Upper lobe of left lung (tissue), 4 donors: ENCODE measurements around the gene DNAJC2.

ENCODE experiments used
- EP300 ChIP-seq, 4 donors: sonication (generic); formaldehyde crosslinking; IDR thresholded peaks; one replicate each; pipeline ENCODE4 v1.5.1; 2017; ENCODE audit warnings: antibody characterized with exemption in 4 of 4, control low read depth in 2 of 4
- POLR2A ChIP-seq, 4 donors: fragments of 450-650 bp; IDR thresholded peaks; one replicate each; pipeline ENCODE4 v1.5.1; 2016 to 2017; ENCODE audit warnings: antibody characterized with exemption in 4 of 4, mild to moderate bottlenecking in 2 of 4
- POLR2AphosphoS5 ChIP-seq, 2 donors: sonication (generic); formaldehyde crosslinking; IDR thresholded peaks; one replicate each; pipeline ENCODE4 v1.5.1; 2017; ENCODE audit warnings: antibody characterized with exemption in 2 of 2
- TF ChIP-seq, protein P1 (sequence below), 6 experiments: fragments of 450-650 bp in 4 of 6; fragments of 200-600 bp in 2 of 6; sonication (generic) in 2 of 6; IDR thresholded peaks; one replicate each; pipeline ENCODE4 v1.5.1; 2016 to 2019; ENCODE audit warnings: antibody characterized with exemption in 6 of 6

- TF ChIP-seq, protein P1, sequence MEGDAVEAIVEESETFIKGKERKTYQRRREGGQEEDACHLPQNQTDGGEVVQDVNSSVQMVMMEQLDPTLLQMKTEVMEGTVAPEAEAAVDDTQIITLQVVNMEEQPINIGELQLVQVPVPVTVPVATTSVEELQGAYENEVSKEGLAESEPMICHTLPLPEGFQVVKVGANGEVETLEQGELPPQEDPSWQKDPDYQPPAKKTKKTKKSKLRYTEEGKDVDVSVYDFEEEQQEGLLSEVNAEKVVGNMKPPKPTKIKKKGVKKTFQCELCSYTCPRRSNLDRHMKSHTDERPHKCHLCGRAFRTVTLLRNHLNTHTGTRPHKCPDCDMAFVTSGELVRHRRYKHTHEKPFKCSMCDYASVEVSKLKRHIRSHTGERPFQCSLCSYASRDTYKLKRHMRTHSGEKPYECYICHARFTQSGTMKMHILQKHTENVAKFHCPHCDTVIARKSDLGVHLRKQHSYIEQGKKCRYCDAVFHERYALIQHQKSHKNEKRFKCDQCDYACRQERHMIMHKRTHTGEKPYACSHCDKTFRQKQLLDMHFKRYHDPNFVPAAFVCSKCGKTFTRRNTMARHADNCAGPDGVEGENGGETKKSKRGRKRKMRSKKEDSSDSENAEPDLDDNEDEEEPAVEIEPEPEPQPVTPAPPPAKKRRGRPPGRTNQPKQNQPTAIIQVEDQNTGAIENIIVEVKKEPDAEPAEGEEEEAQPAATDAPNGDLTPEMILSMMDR (IDR thresholded peaks at IDR 0.05) = no peak
- TF ChIP-seq POLR2A (IDR thresholded peaks at IDR 0.05) (no peak), POLR2AphosphoS5 (IDR thresholded peaks at IDR 0.05) (no peak), EP300 (IDR thresholded peaks at IDR 0.05) (no peak)
These were observed 43.1 kb downstream of the DNAJC2 start for GRCh38 chr7:103301441-103301840.
